Left lung (tissue), 10 donors: ENCODE measurements around the gene MEIOB. TPM values are rescaled to one million over a fixed set of nuclear protein-coding genes. Genes with fewer than 3 reads are reported as not detected.
A peak's percentile ranks its signal among the peaks of the same experiment; 100 is the strongest.

Source experiments
- ATAC-seq: fragments of 200-7000 bp; cut with Tn5 transposase; one replicate; pipeline ENCODE4 v1.9.1; 2020; ENCODE audit warnings: moderate library complexity
- DNase-seq, 4 donors: peaks; one replicate each; pipeline ENCODE4 v3.0.0-alpha.2; 2013 to 2020
- H3K27ac ChIP-seq, 2 donors: fragments of 200-600 bp; sonication (generic) in 1 of 2; one replicate each; pipeline versions ENCODE4 v1.5.0 to v1.8.0; 2020 to 2021
- H3K27me3 ChIP-seq, 2 donors: fragments of 200-600 bp; sonication (generic) in 1 of 2; one replicate each; pipeline versions ENCODE4 v1.5.0 to v1.8.0; 2020 to 2021
- H3K36me3 ChIP-seq, 2 donors: fragments of 200-600 bp; sonication (generic) in 1 of 2; one replicate each; pipeline versions ENCODE4 v1.5.0 to v1.8.0; 2020 to 2021
- H3K4me1 ChIP-seq, 2 donors: fragments of 200-600 bp; one replicate each; pipeline ENCODE4 v1.8.0; 2021
- H3K4me3 ChIP-seq, 2 donors: fragments of 200-600 bp; sonication (generic) in 1 of 2; one replicate each; pipeline versions ENCODE4 v1.5.0 to v1.8.0; 2020 to 2021; ENCODE audit warnings: mild to moderate bottlenecking in 1 of 2
- H3K9me3 ChIP-seq, 2 donors: fragments of 200-600 bp; sonication (generic) in 1 of 2; one replicate each; pipeline versions ENCODE4 v1.5.0 to v1.8.0; 2020 to 2021
- CTCF ChIP-seq, 2 donors: fragments of 200-600 bp; sonication (generic) in 1 of 2; IDR thresholded peaks; one replicate each; pipeline versions ENCODE4 v1.5.0 to v1.8.0; 2021; ENCODE audit warnings: antibody characterized with exemption in 2 of 2
- intact Hi-C, 2 donors: fragments of 100-400 bp; cut with DNase I; formaldehyde crosslinking; loops; one replicate each; pipeline versions ENCODE4 v1.11.2 to v1.14.2; 2022
- polyA plus RNA-seq, 6 donors: library from polyadenylated mRNA; unstranded; fragments of 120-200 nt; gene quantifications; one replicate each; pipeline ENCODE4 v1.2.1, GENCODE V29; 2013; ENCODE audit not compliant: insufficient read length in 6 of 6
- total RNA-seq, 2 donors: library from RNA; stranded (reverse); fragmentation: NEBNext Ultra II Directional; extraction: Animal tissue kit (Norgen Biotek cat#: 25700); gene quantifications; one replicate each; pipeline ENCODE4 v1.2.1, GENCODE V29; 2021
- donor health status: DM: no; HTN: yes; CAD: no.
- donor health status: DM: no; HTN: no; CAD: no.

MEIOB gene
- total and polyA plus RNA-seq, 8 donors = 0.37 to 0.75 (median 0.59) TPM; not detected in 2

- intact Hi-C loops = no loop called here
- DNase-seq (no peak), ATAC-seq (no peak)
- Histone ChIP-seq H3K9me3 (no peaks in the 10 kb centered on the region), H3K27me3 (peaks cover 0 to 72% of the 10 kb centered on the region in 2 donors), H3K4me1 (no peaks in the 10 kb centered on the region), H3K4me3 (no peak overlapping the region), H3K36me3 (no peaks in the 10 kb centered on the region), H3K27ac (no peak overlapping the region)
- TF ChIP-seq CTCF (IDR thresholded peaks at IDR 0.05) = no peak
Measured at GRCh38 chr16:1907226-1907860, 35.4 kb upstream of the MEIOB start.

- no peaks in the 10 kb centered on the region for H3K4me1 ChIP-seq
- no peaks in the 10 kb centered on the region for H3K36me3 ChIP-seq
- H3K27ac ChIP-seq = no peak overlapping the region
- H3K4me3 ChIP-seq = no peak overlapping the region
- peaks cover 0 to 72% of the 10 kb centered on the region in 2 donors for H3K27me3 ChIP-seq
- TF ChIP-seq CTCF (IDR thresholded peaks at IDR 0.05) = no peak
- intact Hi-C loops = no loop called here
- no peaks in the 10 kb centered on the region for H3K9me3 ChIP-seq
- DNase-seq (no peak), ATAC-seq (no peak)
Measured at GRCh38 chr16:1906846-1907165, 34.8 kb upstream of the MEIOB start.

- intact Hi-C loops = no loop called here
- Histone ChIP-seq H3K4me1 (no peaks in the 10 kb centered on the region), H3K4me3 (no peak overlapping the region), H3K27me3 (peaks cover 0 to 72% of the 10 kb centered on the region in 2 donors), H3K36me3 (no peaks in the 10 kb centered on the region), H3K27ac (no peak overlapping the region), H3K9me3 (no peaks in the 10 kb centered on the region)
- no peak for DNase-seq
- no peak for ATAC-seq
- TF ChIP-seq CTCF (IDR thresholded peaks at IDR 0.05) = no peak
Measured at GRCh38 chr16:1906055-1906845, 34.3 kb upstream of the MEIOB start.

GRCh38 chr16:1903845-1904840, 32.2 kb upstream of the MEIOB start:
- H3K9me3 ChIP-seq = no peaks in the 10 kb centered on the region
- no peaks in the 10 kb centered on the region for H3K36me3 ChIP-seq
- intact Hi-C loops = no loop called here
- peak overlapping the region in 1 of 2 donors; percentile 62 for H3K27ac ChIP-seq
- H3K4me1 ChIP-seq = peaks cover 0 to 3% of the 10 kb centered on the region in 2 donors
- DNase-seq (peak in 2 of 4 donors; percentile 81 to 84), ATAC-seq (peak; percentile 91)
- H3K4me3 ChIP-seq = no peak overlapping the region
- TF ChIP-seq CTCF (IDR thresholded peaks at IDR 0.05) = no peak
- H3K27me3 ChIP-seq = peaks cover 0 to 69% of the 10 kb centered on the region in 2 donors
